Sigmoid colon (tissue), 4 donors: ENCODE results near the gene PPFIBP2.

Experiments
- POLR2A ChIP-seq, 2 donors: fragments of 450-650 bp; IDR thresholded peaks; one replicate each; pipeline ENCODE4 v1.6.1; 2016; ENCODE audit warnings: antibody characterized with exemption in 2 of 2, mild to moderate bottlenecking in 2 of 2, moderate library complexity in 2 of 2
- POLR2AphosphoS5 ChIP-seq, 4 donors: sonication (generic); formaldehyde crosslinking; IDR thresholded peaks; one replicate each; pipeline ENCODE4 v1.6.1; 2017; ENCODE audit warnings: antibody characterized with exemption in 4 of 4
- TF ChIP-seq, protein P1 (sequence below), 4 experiments: fragments of 450-650 bp in 3 of 4; fragments of 200-600 bp in 1 of 4; IDR thresholded peaks; one replicate each; pipeline ENCODE4 v1.5.1; 2016 to 2019; ENCODE audit warnings: antibody characterized with exemption in 4 of 4, mild to moderate bottlenecking in 3 of 4, moderate library complexity in 2 of 4

GRCh38 chr11:7632211-7632610 is 118.4 kb downstream of the PPFIBP2 start:
- TF ChIP-seq POLR2A (IDR thresholded peaks at IDR 0.05) (no peak), POLR2AphosphoS5 (IDR thresholded peaks at IDR 0.05) (no peak)
- TF ChIP-seq, protein P1, sequence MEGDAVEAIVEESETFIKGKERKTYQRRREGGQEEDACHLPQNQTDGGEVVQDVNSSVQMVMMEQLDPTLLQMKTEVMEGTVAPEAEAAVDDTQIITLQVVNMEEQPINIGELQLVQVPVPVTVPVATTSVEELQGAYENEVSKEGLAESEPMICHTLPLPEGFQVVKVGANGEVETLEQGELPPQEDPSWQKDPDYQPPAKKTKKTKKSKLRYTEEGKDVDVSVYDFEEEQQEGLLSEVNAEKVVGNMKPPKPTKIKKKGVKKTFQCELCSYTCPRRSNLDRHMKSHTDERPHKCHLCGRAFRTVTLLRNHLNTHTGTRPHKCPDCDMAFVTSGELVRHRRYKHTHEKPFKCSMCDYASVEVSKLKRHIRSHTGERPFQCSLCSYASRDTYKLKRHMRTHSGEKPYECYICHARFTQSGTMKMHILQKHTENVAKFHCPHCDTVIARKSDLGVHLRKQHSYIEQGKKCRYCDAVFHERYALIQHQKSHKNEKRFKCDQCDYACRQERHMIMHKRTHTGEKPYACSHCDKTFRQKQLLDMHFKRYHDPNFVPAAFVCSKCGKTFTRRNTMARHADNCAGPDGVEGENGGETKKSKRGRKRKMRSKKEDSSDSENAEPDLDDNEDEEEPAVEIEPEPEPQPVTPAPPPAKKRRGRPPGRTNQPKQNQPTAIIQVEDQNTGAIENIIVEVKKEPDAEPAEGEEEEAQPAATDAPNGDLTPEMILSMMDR (IDR thresholded peaks at IDR 0.05) = no peak
